Chondrocyte (in vitro differentiated cells): ENCODE results near the gene ABL1. TPM values are rescaled to one million over a fixed set of nuclear protein-coding genes. Genes with fewer than 3 reads are reported as not detected.
A peak's percentile ranks its signal among the peaks of the same experiment; 100 is the strongest.

Experiments used
- DNase-seq: peaks from one replicate; pipeline ENCODE4 v3.0.0; 2021; ENCODE audit warnings: mixed read lengths, low spot score
- H3K27ac Mint-ChIP-seq: one replicate; pipeline ENCODE4 v1.8.0; 2021; ENCODE audit warnings: mild to moderate bottlenecking, moderate library complexity, mixed read lengths; ENCODE audit not compliant: unreplicated experiment
- H3K27me3 Mint-ChIP-seq: 2 replicates; pipeline ENCODE4 v1.8.0; 2021; ENCODE audit warnings: low read depth, mixed read lengths
- H3K36me3 Mint-ChIP-seq: 2 replicates; pipeline ENCODE4 v1.8.0; 2021; ENCODE audit warnings: low read depth, mixed read lengths
- H3K4me1 Mint-ChIP-seq: 2 replicates; pipeline ENCODE4 v1.8.0; 2021; ENCODE audit warnings: low read depth, mild to moderate bottlenecking, mixed read lengths
- H3K4me3 Mint-ChIP-seq: one replicate; pipeline ENCODE4 v1.8.0; 2021; ENCODE audit warnings: mild to moderate bottlenecking, moderate library complexity, mixed read lengths; ENCODE audit not compliant: unreplicated experiment
- H3K9me3 Mint-ChIP-seq: 2 replicates; pipeline ENCODE4 v1.8.0; 2021; ENCODE audit warnings: low read depth, mixed read lengths
- CTCF ChIP-seq: fragments of 200-600 bp; sonication (generic); IDR thresholded peaks from 2 replicates; pipeline ENCODE4 v1.5.0; 2021; ENCODE audit warnings: antibody characterized with exemption, mild to moderate bottlenecking, moderate library complexity
- total RNA-seq: library from RNA; stranded (reverse); gene quantifications from 3 replicates; pipeline ENCODE4 v1.2.1, GENCODE V29; 2021

ABL1 gene
- total RNA-seq, 1 donor from 2014 or later = 93.7 TPM

- Mint-ChIP-seq H3K27ac (peak overlapping the region; percentile 81), H3K27me3 (no peaks in the 10 kb centered on the region), H3K4me3 (no peak overlapping the region), H3K9me3 (peaks cover 5% of the 10 kb centered on the region), H3K36me3 (peaks cover 4% of the 10 kb centered on the region), H3K4me1 (peaks cover 9% of the 10 kb centered on the region)
- DNase-seq = no peak
- TF ChIP-seq CTCF = no peak
Measured at GRCh38 chr9:130805510-130806326, 29.3 kb upstream of the ABL1 start.

GRCh38 chr9:130806327-130806716, 28.7 kb upstream of the ABL1 start:
- DNase-seq = no peak
- Mint-ChIP-seq H3K27ac (no peak overlapping the region), H3K27me3 (no peaks in the 10 kb centered on the region), H3K4me1 (peaks cover 9% of the 10 kb centered on the region), H3K9me3 (peaks cover 7% of the 10 kb centered on the region), H3K36me3 (peaks cover 4% of the 10 kb centered on the region), H3K4me3 (no peak overlapping the region)
- no peak for TF ChIP-seq CTCF

DNA sequence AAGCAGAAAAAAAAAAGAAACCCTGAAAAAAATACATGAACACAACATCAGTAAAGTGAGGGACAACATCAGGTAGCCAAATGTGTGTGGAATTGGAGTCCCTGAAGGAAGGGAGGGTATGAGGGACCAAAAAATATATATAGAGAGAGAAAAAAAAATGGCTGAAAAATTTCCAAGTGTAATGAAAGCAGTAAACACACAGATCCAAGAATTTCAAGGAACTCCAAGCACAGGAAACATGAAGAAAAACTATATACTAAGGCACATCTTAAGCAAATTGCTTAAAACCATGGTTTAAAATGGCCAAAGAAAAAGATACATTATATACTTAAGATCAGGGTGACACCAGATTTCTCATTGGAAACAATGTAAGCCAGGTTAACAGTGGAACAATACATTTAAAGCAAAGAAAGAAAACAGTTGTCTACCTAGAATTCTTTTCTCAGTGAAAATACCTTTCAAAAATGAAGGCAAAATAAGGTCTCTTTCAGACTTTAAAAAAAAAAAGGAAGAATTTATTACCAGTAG, 24.4 kb upstream of the ABL1 start:
- DNase-seq = no peak
- no peak for TF ChIP-seq CTCF
- Mint-ChIP-seq H3K4me3 (no peak overlapping the region), H3K27me3 (no peaks in the 10 kb centered on the region), H3K36me3 (peaks cover 4% of the 10 kb centered on the region), H3K9me3 (peaks cover 7% of the 10 kb centered on the region), H3K4me1 (peaks cover 8% of the 10 kb centered on the region), H3K27ac (no peak overlapping the region)

GRCh38 chr9:130815242-130815808, 19.7 kb upstream of the ABL1 start:
- peaks cover 9% of the 10 kb centered on the region for H3K9me3 Mint-ChIP-seq
- H3K4me1 Mint-ChIP-seq = peaks cover 16% of the 10 kb centered on the region
- H3K4me3 Mint-ChIP-seq = no peak overlapping the region
- TF ChIP-seq CTCF = no peak
- H3K27me3 Mint-ChIP-seq = no peaks in the 10 kb centered on the region
- H3K36me3 Mint-ChIP-seq = peaks cover 1% of the 10 kb centered on the region
- no peak for DNase-seq
- H3K27ac Mint-ChIP-seq = peak overlapping the region; percentile 42

DNA sequence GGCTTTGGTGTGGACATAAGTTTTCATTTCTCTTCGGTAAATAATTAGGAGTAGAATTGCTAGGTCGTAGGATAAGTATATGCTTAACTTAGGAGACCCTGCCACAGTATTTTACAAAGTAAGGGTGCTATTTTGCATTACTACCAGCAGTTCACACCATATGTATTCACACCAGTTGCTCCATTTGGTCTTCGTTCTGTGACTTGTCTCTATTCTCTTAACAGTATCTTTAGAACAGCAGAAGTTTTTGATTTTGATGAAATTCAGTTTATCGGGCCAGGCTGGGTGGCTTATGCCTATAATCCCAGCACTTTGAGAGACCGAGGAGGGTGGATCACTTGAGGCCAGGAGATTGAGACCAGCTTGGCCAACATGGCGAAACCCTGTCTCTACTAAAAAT, 17.1 kb upstream of the ABL1 start:
- Mint-ChIP-seq H3K9me3 (peaks cover 2% of the 10 kb centered on the region), H3K36me3 (no peaks in the 10 kb centered on the region), H3K27ac (no peak overlapping the region), H3K27me3 (no peaks in the 10 kb centered on the region), H3K4me3 (no peak overlapping the region), H3K4me1 (peaks cover 17% of the 10 kb centered on the region)
- TF ChIP-seq CTCF = no peak
- no peak for DNase-seq
